Body of pancreas (tissue), 4 donors: ENCODE results near the gene SRPX2. TPM values are rescaled to one million over a fixed set of nuclear protein-coding genes. Genes with fewer than 3 reads are reported as not detected.

Experiments used
- ATAC-seq: fragments of 150-250 bp; one replicate; pipeline ENCODE4 v1.9.1; 2016
- DNase-seq, 4 donors: peaks; one replicate each; pipeline ENCODE4 v3.0.0-alpha.2; 2019
- H3K27ac ChIP-seq, 4 donors: fragments of 200-600 bp; sonication (generic); 1 replicate in 3 of 4; 2 replicates in 1 of 4; pipeline versions ENCODE4 v1.5.1 to v1.6.1; 2016 to 2019; ENCODE audit warnings: mild to moderate bottlenecking in 1 of 4, mixed read lengths in 1 of 4, moderate library complexity in 1 of 4
- H3K27me3 ChIP-seq, 2 donors: fragments of 200-600 bp; sonication (generic); one replicate each; pipeline ENCODE4 v1.6.0; 2016; ENCODE audit warnings: mild to moderate bottlenecking in 1 of 2
- H3K36me3 ChIP-seq, 2 donors: fragments of 200-600 bp; sonication (generic); replicated peaks in 1 of 2; 2 replicates each; pipeline ENCODE4 v1.5.1; 2016; ENCODE audit warnings: low read depth in 2 of 2; ENCODE audit not compliant: insufficient read depth in 1 of 2
- H3K4me1 ChIP-seq: fragments of 200-600 bp; sonication (generic); one replicate; pipeline ENCODE4 v1.6.0; 2016
- H3K4me3 ChIP-seq, 2 donors: fragments of 200-600 bp; sonication (generic); 1 replicate in 1 of 2; 2 replicates in 1 of 2; pipeline ENCODE4 v1.5.1; 2016 to 2019
- H3K9me3 ChIP-seq, 3 donors: fragments of 200-600 bp; sonication (generic); 1 replicate in 2 of 3; 2 replicates in 1 of 3; pipeline ENCODE4 v1.5.1; 2016
- CTCF ChIP-seq, 7 experiments: fragments of 450-650 bp in 4 of 7; fragments of 200-600 bp in 3 of 7; sonication (generic) in 3 of 7; IDR thresholded peaks; one replicate each; pipeline ENCODE4 v1.5.1; 2016 to 2019; ENCODE audit warnings: antibody characterized with exemption in 7 of 7
- POLR2A ChIP-seq, 3 donors: fragments of 450-650 bp; IDR thresholded peaks; one replicate each; pipeline ENCODE4 v1.6.1; 2016; ENCODE audit warnings: antibody characterized with exemption in 3 of 3, mild to moderate bottlenecking in 2 of 3
- WGBS, 2 donors: methylation state at CpG; one replicate each; pipeline ENCODE4 v1.1.5; 2017; 5-methylcytosine and 5-hydroxymethylcytosine counted together
- intact Hi-C: fragments of 100-400 bp; cut with DNase I; formaldehyde crosslinking; loops from one replicate; pipeline ENCODE4 v1.15.1; 2023
- total RNA-seq, 2 donors: library from RNA; depleted of rRNA; stranded (reverse); fragments of >200 nt; gene quantifications; one replicate each; pipeline ENCODE4 v1.1.0, GENCODE V29; 2016

The SRPX2 gene
- total RNA-seq, 2 donors from 2014 or later: 8.6 to 15.5 TPM

- H3K9me3 ChIP-seq: no peaks in the 10 kb centered on the region
- TF ChIP-seq POLR2A (IDR thresholded peaks at IDR 0.05) (no peak), CTCF (IDR thresholded peaks at IDR 0.05) (no peak)
- no peak for ATAC-seq
- H3K4me1 ChIP-seq: no peaks in the 10 kb centered on the region
- no peaks in the 10 kb centered on the region for H3K36me3 ChIP-seq
- no peaks in the 10 kb centered on the region for H3K27me3 ChIP-seq
- WGBS, 2 donors: 17 to 29% methylated on average over 2 to 3 of the region's 3 CpGs
- DNase-seq: peak in 1 of 4 donors; percentile 9
- H3K27ac ChIP-seq: no peak overlapping the region
- H3K4me3 ChIP-seq: no peak overlapping the region
- intact Hi-C loops: no loop called here
Measured at GRCh38 chrX:100654261-100654660, 10.3 kb downstream of the SRPX2 start.

- WGBS, 2 donors: 24 to 32% methylated on average over 3 of the region's 3 CpGs
- TF ChIP-seq CTCF (IDR thresholded peaks at IDR 0.05) (no peak), POLR2A (IDR thresholded peaks at IDR 0.05) (no peak)
- Histone ChIP-seq H3K27me3 (no peaks in the 10 kb centered on the region), H3K4me3 (no peak overlapping the region), H3K27ac (no peak overlapping the region), H3K9me3 (no peaks in the 10 kb centered on the region), H3K36me3 (no peaks in the 10 kb centered on the region), H3K4me1 (no peaks in the 10 kb centered on the region)
- intact Hi-C loops: no loop called here
- ATAC-seq: no peak
- DNase-seq: no peak
Measured at GRCh38 chrX:100658941-100659381, 15.0 kb downstream of the SRPX2 start.

GRCh38 chrX:100659431-100660137, 15.6 kb downstream of the SRPX2 start:
- intact Hi-C loops: no loop called here
- Histone ChIP-seq H3K9me3 (no peaks in the 10 kb centered on the region), H3K4me1 (no peaks in the 10 kb centered on the region), H3K27ac (no peak overlapping the region), H3K4me3 (no peak overlapping the region), H3K36me3 (no peaks in the 10 kb centered on the region), H3K27me3 (no peaks in the 10 kb centered on the region)
- TF ChIP-seq POLR2A (IDR thresholded peaks at IDR 0.05) (no peak), CTCF (IDR thresholded peaks at IDR 0.05) (no peak)
- no peak for ATAC-seq
- 60 to 72% methylated on average over 4 of the region's 4 CpGs for WGBS, 2 donors
- no peak for DNase-seq

- Histone ChIP-seq H3K4me3 (no peak overlapping the region), H3K27me3 (no peaks in the 10 kb centered on the region), H3K27ac (no peak overlapping the region), H3K9me3 (no peaks in the 10 kb centered on the region), H3K4me1 (no peaks in the 10 kb centered on the region), H3K36me3 (no peaks in the 10 kb centered on the region)
- ATAC-seq (no peak), DNase-seq (no peak)
- 84 to 88% methylated on average over 2 to 9 of the region's 13 CpGs for WGBS, 2 donors
- intact Hi-C loops: no loop called here
- TF ChIP-seq CTCF (IDR thresholded peaks at IDR 0.05) (no peak), POLR2A (IDR thresholded peaks at IDR 0.05) (no peak)
Measured at GRCh38 chrX:100662170-100662569, 18.2 kb downstream of the SRPX2 start.

- WGBS, 2 donors: 84 to 92% methylated on average over 4 of the region's 4 CpGs
- Histone ChIP-seq H3K4me1 (no peaks in the 10 kb centered on the region), H3K9me3 (no peaks in the 10 kb centered on the region), H3K27me3 (no peaks in the 10 kb centered on the region), H3K4me3 (no peak overlapping the region), H3K36me3 (no peaks in the 10 kb centered on the region), H3K27ac (no peak overlapping the region)
- intact Hi-C loops: no loop called here
- no peak for TF ChIP-seq CTCF (IDR thresholded peaks at IDR 0.05)
- no peak for TF ChIP-seq POLR2A (IDR thresholded peaks at IDR 0.05)
- ATAC-seq (no peak), DNase-seq (no peak)
Measured at GRCh38 chrX:100662796-100663195, 18.8 kb downstream of the SRPX2 start.
